Measurements from ENCODE around the gene ALDH5A1.

ALDH5A1 gene

DNA sequence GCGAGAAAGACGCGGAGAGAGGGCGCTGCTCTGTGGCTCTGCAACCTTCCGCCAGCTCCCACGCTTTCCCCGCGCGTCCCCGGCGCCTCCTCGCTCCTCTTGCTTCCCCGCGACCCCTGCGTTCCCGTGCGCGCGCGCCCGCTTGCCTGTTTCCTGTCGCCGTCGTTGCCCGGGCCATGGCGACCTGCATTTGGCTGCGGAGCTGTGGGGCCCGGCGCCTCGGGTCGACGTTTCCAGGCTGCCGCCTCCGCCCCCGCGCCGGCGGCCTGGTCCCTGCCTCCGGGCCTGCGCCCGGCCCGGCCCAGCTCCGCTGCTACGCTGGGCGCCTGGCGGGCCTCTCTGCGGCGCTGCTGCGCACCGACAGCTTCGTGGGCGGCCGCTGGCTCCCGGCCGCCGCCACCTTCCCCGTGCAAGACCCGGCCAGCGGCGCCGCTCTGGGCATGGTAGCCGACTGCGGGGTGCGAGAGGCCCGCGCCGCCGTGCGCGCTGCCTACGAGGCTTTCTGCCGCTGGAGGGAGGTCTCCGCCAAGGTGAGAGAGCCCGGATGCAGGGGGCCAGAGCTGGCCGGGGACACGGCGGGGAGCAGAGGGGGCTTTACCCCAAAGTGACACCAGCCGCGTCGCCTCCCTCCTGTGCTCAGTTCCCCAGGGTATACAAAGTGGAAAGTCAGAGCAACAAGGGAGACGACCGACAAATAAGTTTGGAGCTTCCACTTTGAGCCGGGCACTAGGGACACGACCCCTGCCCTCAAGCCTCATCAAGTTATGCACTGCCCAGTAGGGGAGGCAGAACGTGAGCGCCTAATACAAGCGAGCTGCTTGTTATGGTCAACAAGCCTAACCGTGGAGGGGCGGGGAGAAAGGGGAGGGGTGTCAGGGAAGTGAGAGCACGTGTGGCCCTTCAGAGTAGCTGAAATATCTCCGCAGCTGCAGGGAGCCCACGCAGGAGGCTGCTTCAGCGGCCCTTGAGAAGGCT lies at the start of gene ALDH5A1:
TSS of gene ALDH5A1 (plus strand) at position 149 of the 975 bp plus-strand sequence. CDS start at position 177, 28 bp downstream.
- peak; percentile 67 for DNase-seq (ENCODE audit: low spot score)

DNA sequence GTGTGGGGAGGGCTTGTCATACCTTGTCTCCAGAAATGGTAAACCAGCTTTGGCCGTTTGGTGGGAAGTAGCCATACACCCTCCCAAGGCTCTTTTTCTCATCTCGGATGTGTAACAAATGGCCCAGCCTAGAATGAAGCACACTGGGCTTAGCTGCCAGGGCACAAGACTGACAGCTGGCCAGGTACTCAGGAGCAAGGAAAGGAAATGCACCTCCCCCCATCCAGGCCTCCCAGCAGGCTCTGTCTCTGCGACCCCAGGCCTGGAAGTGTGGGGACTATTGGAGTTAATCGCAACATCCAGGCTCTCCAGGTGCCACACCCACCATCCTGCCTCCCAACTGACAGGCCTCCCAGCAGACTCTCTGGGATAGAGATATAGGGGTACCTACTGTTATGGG lies 49.1 kb upstream of the ALDH5A1 start:
- no peak for DNase-seq (ENCODE audit: low spot score)

DNA sequence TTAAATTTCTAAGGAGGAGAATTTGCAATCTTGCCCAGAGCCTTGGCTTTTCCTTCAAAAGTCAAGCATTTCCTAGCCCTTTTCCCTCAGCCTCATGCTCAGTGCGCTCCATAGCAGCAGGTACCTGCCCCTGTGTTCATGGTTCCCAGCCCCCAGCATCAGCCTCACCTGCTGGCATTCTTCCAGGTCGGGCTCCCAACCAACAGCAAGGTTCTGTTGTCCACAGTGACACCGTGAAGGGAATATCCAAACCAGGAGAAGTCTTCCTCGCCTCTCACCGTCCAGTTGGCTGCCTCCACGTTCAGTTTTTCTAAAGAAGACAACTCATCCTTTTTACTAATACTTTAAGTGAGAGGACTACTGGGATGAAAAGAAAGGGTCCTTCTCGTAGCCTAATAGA lies 48.1 kb upstream of the ALDH5A1 start:
- no peak for DNase-seq (ENCODE audit: low spot score)

DNA sequence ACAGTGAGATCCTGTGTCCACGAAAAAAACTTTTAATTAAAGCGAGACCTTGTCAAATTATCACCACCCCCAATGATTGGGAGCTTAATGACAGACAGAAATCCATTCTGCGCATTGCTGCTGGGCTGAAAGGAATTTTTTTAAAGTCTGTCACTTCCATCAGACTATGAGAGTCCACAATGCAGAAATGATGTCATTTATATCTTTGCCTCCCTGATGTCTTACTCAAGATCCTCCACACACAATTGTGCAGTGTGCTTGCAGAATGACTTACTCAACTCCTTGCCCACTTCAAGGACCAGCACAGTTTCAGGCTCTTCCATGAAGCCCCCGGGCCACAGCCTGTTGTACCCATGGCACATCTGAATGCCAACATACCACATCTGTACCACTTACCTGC lies 46.4 kb upstream of the ALDH5A1 start:
- DNase-seq (ENCODE audit: low spot score), result no peak

DNA sequence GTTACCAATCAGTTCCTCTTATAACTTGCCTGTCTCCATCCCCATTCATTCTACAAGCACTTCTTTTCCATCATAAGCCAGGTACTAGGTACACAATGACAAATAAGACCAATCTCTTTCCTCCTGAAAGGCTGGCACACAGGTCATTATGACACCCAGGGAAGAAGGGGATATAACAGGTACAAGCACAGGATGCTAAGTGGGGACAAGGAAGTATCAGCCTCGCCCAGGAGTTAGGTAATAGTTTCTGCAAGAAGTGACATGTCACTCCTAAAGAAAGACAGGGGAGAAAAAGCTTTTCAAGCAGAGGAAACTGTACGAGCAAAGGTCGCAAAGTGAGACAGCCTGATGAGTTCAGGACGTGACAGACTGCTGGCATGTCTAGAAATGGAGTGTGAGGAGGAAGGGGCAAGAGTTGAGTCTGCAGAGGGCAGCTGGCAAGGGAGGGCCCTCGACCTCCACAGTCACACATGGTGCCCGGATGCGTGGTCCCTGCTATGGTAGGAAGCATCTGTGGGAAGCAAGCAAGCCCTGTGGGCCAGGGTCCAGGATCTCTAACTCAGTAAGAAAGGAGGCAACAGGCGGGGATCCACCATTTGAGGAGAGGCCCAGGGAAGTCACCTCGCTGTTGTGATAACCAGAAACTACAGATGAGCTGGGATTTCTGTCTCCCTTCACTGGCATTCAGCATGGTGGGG lies 45.8 kb upstream of the ALDH5A1 start:
- no peak for DNase-seq (ENCODE audit: low spot score)

DNA sequence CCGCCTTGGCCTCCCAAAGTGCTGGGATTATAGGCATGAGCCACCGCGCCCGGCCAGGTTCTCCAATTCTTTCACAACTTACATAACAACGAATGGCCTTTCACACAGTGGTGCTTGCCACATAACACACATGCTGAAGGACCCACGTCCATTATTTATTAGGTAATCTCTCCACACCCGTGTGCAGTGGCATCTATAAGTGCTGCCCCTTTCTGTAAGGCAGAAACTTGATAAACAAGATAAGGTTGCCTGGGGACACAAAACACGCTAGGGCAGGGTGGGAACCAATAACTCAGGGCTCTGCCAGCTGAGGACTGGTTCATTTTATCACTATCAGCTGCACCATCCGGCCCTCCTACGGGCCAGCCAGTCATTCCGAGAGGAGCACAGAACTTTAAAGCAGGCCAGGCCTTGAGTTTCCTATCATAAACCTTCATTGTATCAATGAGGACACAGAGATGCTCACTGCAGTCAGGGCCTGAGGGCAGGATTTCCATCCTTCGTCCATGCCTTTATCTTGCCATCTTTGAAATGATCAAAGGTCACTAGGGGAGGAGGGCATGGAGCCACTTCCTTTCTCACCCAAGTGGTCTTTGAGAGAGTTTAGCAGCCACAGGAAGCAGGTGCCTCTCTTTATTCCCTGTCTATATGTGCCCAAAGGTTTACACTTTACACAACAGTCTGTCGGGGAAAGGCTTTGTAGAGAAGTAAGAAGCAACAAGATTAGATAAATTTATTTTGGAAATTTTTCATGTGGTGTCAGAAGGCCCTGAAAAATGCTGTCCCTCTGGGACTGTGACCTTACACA lies 43.0 kb upstream of the ALDH5A1 start:
- DNase-seq (ENCODE audit: low spot score), result no peak

DNA sequence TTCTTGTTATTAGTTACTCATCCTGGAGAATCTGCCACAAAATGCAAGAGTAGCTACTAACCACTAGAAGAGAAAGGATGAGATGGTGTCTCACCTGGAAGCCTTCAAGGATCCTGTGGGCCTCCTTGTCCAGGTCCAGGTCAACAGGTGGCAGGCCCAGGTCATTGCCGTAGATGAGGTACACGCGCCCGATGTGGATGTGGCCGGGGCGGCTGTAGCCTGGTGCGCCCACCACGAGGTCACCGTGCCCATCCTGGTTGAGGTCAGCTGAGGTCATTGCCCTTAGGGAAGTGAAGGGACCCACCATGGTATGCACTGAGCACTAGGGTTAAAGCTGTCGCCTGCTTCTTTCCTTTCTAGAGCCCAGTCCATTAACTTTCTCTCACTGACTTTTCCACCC lies 40.8 kb upstream of the ALDH5A1 start:
- no peak for DNase-seq (ENCODE audit: low spot score)

DNA sequence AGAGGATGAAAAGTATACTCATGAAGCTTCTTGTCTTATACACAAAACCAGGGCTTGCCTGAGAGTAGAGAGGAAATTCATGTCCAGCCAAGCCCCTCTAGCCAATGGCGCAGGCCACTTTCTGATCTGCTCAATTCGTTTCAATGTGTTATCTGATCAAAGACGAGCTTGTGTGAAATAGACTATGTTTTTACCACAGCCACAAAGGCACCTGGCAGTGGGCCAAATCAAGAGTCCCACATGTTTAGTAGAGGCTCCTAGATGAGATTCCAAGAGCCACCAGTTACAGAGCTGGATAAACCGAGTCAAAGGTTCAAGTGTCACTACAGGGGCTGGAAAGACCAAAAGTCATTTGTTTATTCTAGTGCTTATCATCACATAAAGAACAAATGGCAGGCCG lies 40.3 kb upstream of the ALDH5A1 start:
- no peak for DNase-seq (ENCODE audit: low spot score)

DNA sequence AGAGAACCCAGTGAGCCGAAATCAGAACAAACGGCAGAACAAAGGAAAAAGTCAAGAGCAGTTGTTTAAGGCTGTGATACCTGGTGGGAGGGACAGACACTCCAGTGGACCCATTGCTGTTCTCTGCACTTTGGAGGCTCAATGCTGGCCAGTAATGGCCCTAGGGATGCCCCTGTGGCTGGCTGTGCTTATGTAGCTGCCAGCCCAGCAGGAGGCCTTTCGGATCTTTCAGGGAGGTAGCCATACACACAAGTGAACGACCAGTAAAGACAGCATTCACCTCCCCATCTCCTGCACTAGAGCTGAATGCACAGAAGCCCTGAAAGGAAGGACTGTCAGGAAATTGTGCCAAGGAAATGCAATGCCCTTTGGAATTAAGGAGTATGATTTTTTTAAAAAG lies 39.7 kb upstream of the ALDH5A1 start:
- no peak for DNase-seq (ENCODE audit: low spot score)

DNA sequence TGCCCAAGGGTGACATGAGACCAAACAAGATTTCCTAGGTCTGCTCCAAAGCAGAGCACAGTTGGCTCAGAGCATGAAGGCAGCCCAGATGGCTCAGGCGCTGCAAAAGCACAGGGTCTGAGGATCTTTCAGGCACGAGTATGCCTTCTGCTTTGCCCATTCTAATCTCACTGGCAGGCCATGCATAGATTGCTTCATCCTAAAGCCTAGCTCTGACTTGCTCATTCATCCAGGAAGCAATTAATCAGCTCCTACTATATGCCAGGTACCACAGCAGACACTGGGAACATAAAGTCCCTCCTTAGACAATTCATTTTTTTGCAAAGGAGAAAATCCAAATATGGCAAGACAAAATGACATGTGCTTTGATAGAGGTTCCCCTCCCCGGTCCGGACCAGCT lies 36.6 kb upstream of the ALDH5A1 start:
- no peak for DNase-seq (ENCODE audit: low spot score)

DNA sequence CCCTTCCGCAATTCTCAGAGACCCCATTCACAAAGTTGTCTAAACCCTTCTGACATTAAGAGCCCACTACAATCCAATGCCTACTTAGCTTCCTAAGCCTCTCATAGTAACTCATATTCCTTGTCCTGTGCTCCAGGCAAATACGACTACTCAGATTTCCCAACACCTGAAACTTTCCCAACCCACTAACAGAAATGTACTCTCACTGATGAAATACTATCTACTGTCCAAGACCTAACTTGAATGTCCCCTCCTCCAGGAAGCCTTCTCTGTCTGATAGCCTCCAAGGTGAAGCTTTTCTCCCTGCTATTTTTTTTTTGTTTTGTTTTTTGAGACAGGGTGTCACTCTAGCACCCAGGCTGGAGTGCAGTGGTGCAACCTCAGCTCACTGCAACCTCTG lies 35.8 kb upstream of the ALDH5A1 start:
- DNase-seq (ENCODE audit: low spot score), result no peak

DNA sequence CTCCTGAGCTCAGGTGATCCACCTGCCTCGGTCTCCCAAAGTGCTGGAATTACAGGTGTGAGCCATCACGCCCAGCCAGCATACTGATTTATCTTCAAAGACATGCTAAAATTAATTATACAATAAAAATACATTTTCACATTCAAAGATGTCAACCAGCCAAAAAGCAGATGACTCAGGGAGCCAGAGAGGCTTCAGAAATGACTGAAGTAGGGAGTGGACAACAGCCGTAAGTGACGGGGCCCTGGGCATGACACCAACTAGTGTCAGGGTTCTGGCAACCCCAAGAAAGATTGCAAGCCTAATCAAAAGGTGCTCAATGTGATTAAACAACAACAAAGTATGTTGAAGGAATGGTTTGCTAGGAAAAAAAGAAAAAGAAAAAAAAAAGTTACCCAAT lies 33.8 kb upstream of the ALDH5A1 start:
- DNase-seq (ENCODE audit: low spot score), result no peak

DNA sequence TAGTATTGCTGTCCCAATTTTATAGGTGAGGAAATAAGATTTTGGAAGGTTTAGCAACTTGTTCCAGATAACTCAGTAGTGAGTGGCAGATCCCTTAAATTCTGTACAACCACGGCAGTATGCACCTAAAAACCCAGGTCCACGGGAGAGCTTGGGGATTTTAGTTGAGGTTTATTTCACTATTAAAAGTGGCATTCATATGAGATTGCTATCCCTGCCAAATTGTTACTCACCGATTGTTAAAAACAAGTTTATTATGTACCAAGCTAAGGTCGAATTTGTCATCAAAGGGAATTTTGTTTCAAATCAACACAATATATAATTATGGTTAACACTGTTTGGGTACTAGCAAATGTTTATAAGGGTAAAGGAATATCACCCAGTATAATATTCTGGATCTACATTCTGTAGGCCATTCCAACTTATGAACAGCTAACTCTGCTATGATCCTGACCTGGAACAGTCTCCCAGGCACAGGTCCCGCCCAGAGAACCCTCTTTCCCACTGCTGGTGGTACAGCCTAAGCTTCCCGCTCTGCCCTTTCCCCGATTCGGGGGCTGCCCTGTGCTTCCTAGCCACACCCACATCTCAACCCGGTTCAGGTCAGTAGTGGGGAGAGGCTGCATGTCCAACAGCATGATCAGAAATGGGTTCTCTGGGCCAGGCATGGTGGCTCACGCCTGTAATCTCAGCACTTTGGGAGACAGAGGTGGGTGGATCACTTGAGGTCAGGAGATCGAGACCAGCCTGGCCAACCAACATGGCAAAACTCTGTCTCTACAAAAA lies 30.3 kb upstream of the ALDH5A1 start:
- DNase-seq (ENCODE audit: low spot score), result no peak

DNA sequence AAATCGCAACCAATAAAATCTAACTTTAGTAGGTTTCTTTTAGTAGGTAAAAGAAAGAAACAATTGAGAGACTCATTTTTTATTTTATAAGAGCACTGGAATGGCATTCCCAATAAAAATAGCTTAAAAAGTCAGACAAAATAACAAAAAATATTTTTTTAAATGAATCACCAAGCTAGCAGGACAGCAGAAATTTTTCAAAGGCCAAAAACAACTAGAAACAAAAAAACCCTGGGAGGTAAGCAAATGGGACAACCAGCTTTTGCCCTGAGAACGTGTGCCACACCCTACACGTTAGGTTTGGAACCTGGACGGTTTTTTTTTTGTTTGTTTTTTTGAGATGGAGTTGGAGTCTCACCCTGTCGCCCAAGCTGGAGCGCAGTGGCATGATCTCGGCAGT lies 25.0 kb upstream of the ALDH5A1 start:
- no peak for DNase-seq (ENCODE audit: low spot score)

DNA sequence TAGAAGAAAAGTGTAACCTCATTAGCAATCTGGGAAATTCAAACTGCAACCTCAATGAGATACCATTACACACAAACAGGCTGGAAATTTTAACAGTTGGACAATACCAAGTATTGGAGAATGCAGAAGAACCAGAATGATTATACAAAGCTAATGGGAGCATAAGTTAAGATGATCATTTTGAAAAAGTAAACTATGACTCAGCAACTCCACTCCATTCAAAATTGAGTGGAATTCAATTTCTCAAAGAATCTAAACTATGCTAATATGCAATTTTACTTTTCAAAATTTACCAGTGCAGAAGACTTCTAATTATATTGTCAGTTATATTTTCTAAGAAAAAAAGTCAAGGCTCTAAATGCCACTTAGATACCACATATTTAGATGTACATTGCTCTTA lies 22.6 kb upstream of the ALDH5A1 start:
- DNase-seq (ENCODE audit: low spot score), result no peak

DNA sequence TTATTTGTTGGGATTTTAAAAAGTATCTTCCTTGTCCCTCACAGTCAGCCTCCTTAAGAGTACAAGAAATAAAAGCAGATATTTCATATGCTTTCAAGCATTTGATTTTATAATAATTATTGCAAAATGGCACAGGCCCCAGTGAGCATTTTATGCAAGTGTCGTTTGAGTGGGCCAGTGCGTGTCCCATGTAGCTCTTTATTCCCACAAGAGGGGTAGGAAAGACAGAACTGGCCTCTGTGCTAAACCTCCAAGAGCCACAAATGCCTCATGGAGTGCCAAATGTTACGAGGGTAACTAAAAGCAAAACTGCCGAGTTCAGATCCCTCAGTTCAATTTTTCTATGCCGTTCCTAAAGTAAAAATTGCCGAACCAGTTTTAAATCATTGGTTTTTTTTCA lies 18.1 kb upstream of the ALDH5A1 start:
- DNase-seq (ENCODE audit: low spot score), result no peak

DNA sequence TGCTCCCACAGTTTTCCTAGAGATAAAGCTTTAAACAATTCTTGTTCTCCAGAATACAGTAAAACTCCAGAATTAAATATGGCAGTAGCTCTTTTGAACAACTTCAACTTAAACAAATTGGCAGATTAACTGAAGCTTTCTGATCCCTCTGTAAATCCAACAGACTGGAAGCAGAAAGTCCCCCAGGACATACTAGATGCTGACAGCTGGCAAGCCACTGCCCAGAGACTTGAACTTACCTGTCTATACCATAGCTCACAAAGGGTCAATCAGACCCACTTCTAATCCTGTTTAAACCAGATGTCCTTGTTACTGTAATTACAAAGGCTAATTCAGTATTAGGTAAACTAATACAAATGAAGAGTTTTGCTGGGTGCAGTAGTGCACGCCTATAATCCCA lies 17.7 kb upstream of the ALDH5A1 start:
- no peak for DNase-seq (ENCODE audit: low spot score)

DNA sequence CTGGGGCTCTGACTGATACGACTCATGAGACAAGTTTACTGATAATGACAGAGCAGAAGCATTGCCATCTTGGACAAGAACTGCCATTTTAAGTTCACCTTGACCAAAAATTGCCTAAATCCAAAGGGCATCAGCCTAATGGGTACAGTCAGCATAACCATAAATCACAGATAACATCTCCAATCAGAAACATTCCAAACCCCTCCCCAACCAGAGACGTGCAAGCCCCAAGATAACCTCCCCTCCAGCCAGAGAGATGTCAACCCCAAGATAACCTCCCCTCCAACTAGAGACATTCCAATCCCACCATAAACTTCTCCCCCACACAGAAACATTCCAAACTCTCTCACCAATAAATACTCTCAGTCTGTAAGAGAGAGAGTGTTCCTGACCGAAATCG lies 15.9 kb upstream of the ALDH5A1 start:
- no peak for DNase-seq (ENCODE audit: low spot score)

DNA sequence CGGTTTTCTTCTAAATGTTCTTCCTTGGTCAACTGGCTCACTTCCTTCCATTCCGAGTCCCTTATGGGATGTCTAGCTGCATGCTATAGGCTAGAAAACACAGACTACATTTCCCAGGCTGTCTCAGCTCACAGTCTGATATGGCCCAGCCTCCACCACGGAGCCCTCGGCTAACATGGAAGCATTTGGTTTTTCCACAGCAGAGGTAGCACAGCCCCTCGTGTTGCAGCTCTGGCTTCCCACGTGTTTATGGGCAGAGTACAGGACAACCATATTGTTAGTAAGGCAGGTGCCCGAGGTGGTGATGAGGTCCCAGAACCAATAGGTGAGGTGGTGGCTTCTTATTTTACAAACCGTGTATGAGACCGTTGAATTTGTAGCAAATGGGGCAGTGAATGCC lies 14.1 kb upstream of the ALDH5A1 start:
- DNase-seq (ENCODE audit: low spot score), result no peak

DNA sequence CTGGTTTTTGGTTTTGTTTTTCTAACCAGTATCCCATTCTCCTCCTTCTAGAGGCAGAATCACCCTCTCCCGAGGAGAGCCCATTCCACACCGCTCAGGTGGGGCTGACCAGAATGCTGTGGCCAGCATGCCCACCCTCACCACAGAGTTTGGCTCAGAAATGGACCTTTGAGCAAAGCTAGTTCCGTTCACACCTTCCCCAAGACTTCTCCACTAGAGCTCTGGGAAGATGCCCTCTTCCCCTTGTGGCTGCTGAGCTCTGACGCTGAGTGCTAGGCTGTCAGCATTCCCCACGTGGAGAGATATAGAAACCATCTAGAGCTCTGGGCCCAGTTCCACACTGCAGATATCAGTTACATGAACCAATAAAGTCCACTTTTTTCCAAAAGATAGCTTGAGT lies 13.3 kb upstream of the ALDH5A1 start:
- DNase-seq (ENCODE audit: low spot score), result no peak

DNA sequence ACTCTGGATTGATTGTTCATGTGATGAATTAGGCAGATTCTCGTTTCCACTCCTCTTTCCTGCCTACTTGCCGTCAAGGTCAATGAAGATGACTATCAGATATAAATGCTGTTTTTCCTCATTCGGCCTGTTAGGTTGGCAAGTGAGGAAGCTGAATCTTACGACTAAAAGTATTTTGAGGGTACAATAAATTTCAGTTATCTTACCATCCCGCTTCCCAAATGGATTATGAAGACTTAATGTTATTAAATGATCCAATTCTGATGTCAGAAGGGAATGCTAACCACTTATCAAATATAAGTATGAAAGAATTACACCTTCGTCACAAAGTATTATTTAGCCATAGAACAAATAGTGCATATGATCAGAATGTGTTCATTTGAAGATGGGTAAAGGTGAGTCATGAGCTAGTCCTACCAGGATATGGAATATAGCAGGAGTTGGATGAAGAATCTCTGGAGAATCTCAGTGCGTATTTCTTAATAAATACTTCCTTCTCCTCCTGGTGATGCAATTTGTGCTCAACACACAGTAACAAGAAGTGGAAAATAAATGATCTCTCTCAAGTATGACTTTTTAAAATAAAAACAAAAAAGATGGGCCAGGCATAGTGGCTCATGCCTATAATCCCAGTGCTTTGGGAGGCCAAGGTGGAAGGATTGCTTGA lies 10.0 kb upstream of the ALDH5A1 start:
- DNase-seq (ENCODE audit: low spot score), result no peak

Data from LoVo (cell line).